ENCODE measurements around the gene AKR7A2. TPM values are rescaled to one million over a fixed set of nuclear protein-coding genes. Genes with fewer than 3 reads are reported as not detected.

Gene AKR7A2
- polyA plus RNA-seq, 1 donor (not counting 4 experiments of a cell fraction or from before 2014, with no cell fraction given): 21.4 TPM

- no peak overlapping the region for H2AFZ ChIP-seq (ENCODE audit: control insufficient read depth, low read length)
- FAIRE-seq (no peak), DNase-seq (ENCODE audit: low read depth, low spot score) (no peak)
- TF ChIP-seq, protein P1, sequence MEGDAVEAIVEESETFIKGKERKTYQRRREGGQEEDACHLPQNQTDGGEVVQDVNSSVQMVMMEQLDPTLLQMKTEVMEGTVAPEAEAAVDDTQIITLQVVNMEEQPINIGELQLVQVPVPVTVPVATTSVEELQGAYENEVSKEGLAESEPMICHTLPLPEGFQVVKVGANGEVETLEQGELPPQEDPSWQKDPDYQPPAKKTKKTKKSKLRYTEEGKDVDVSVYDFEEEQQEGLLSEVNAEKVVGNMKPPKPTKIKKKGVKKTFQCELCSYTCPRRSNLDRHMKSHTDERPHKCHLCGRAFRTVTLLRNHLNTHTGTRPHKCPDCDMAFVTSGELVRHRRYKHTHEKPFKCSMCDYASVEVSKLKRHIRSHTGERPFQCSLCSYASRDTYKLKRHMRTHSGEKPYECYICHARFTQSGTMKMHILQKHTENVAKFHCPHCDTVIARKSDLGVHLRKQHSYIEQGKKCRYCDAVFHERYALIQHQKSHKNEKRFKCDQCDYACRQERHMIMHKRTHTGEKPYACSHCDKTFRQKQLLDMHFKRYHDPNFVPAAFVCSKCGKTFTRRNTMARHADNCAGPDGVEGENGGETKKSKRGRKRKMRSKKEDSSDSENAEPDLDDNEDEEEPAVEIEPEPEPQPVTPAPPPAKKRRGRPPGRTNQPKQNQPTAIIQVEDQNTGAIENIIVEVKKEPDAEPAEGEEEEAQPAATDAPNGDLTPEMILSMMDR (optimal IDR thresholded peaks at IDR 0.05 in 1 of 3, IDR thresholded peaks at IDR 0.05 in 1 of 3, conservative IDR thresholded peaks at IDR 0.05 in 1 of 3; ENCODE audit: extremely low read depth in 1 of 3, insufficient read depth in 2 of 3, low read length in 3 of 3): no peak
- TF ChIP-seq EZH2 (IDR thresholded peaks at IDR 0.05; ENCODE audit: low read length): no peak
- peaks cover 4% of the 10 kb centered on the region for H4K20me1 ChIP-seq (ENCODE audit: control insufficient read depth, extremely low read depth, insufficient read depth, low read length)
- H3K9ac ChIP-seq (ENCODE audit: control insufficient read depth, extremely low read depth, insufficient read depth, low read length): no peak overlapping the region
- H3K9me1 ChIP-seq (ENCODE audit: control insufficient read depth, extremely low read depth, insufficient read depth, low read length): no peaks in the 10 kb centered on the region
- H3K9me3 ChIP-seq (ENCODE audit: control insufficient read depth, low read depth, low read length): no peaks in the 10 kb centered on the region
- dilution Hi-C loops (cut with MboI; ENCODE audit: extremely low pct_ligation_motif_present, low sequenced_read_pairs): no loop called here
- H3K4me3 ChIP-seq (ENCODE audit: control insufficient read depth in 2 of 3, extremely low read depth in 1 of 3, insufficient read depth in 2 of 3, low read depth in 1 of 3, low read length in 3 of 3): no peak overlapping the region
- H3K27me3 ChIP-seq (ENCODE audit: control insufficient read depth, extremely low read depth, insufficient read depth, low read length): no peaks in the 10 kb centered on the region
- peaks cover 2% of the 10 kb centered on the region for H3K4me1 ChIP-seq (ENCODE audit: control insufficient read depth, extremely low read depth, insufficient read depth, low read length)
- H3K79me2 ChIP-seq (ENCODE audit: control insufficient read depth, insufficient read depth, low read length): no peaks in the 10 kb centered on the region
- no peak overlapping the region for H3K27ac ChIP-seq (ENCODE audit: control insufficient read depth, insufficient read depth, low read length)
- H3K4me2 ChIP-seq (ENCODE audit: control insufficient read depth, extremely low read depth, insufficient read depth, low read depth, low read length): no peak overlapping the region
- peaks cover 30 to 38% of the 10 kb centered on the region in 2 experiments for H3K36me3 ChIP-seq (ENCODE audit: control insufficient read depth in 2 of 2, extremely low read depth in 1 of 2, insufficient read depth in 2 of 2, low read length in 2 of 2)
Measured at GRCh38 chr1:19342894-19343616, 31.1 kb upstream of the AKR7A2 start.

- no peak for DNase-seq (ENCODE audit: low read depth, low spot score)
- Histone ChIP-seq H3K9ac (ENCODE audit: control insufficient read depth, extremely low read depth, insufficient read depth, low read length) (no peak overlapping the region), H2AFZ (ENCODE audit: control insufficient read depth, low read length) (no peak overlapping the region), H3K79me2 (ENCODE audit: control insufficient read depth, insufficient read depth, low read length) (no peaks in the 10 kb centered on the region), H3K4me3 (ENCODE audit: control insufficient read depth in 2 of 3, extremely low read depth in 1 of 3, insufficient read depth in 2 of 3, low read depth in 1 of 3, low read length in 3 of 3) (no peak overlapping the region), H4K20me1 (ENCODE audit: control insufficient read depth, extremely low read depth, insufficient read depth, low read length) (peaks cover 4% of the 10 kb centered on the region), H3K4me2 (ENCODE audit: control insufficient read depth, extremely low read depth, insufficient read depth, low read depth, low read length) (no peak overlapping the region), H3K27ac (ENCODE audit: control insufficient read depth, insufficient read depth, low read length) (no peak overlapping the region), H3K9me3 (ENCODE audit: control insufficient read depth, low read depth, low read length) (no peaks in the 10 kb centered on the region), H3K36me3 (ENCODE audit: control insufficient read depth in 2 of 2, extremely low read depth in 1 of 2, insufficient read depth in 2 of 2, low read length in 2 of 2) (peaks cover 30 to 37% of the 10 kb centered on the region in 2 experiments), H3K27me3 (ENCODE audit: control insufficient read depth, extremely low read depth, insufficient read depth, low read length) (no peaks in the 10 kb centered on the region), H3K4me1 (ENCODE audit: control insufficient read depth, extremely low read depth, insufficient read depth, low read length) (peaks cover 2% of the 10 kb centered on the region), H3K9me1 (ENCODE audit: control insufficient read depth, extremely low read depth, insufficient read depth, low read length) (no peaks in the 10 kb centered on the region)
- TF ChIP-seq, protein P1 (optimal IDR thresholded peaks at IDR 0.05 in 1 of 3, IDR thresholded peaks at IDR 0.05 in 1 of 3, conservative IDR thresholded peaks at IDR 0.05 in 1 of 3; ENCODE audit: extremely low read depth in 1 of 3, insufficient read depth in 2 of 3, low read length in 3 of 3): no peak
- TF ChIP-seq EZH2 (IDR thresholded peaks at IDR 0.05; ENCODE audit: low read length): no peak
- no peak for FAIRE-seq
- dilution Hi-C loops (cut with MboI; ENCODE audit: extremely low pct_ligation_motif_present, low sequenced_read_pairs): no loop called here
Measured at GRCh38 chr1:19342062-19342750, 30.3 kb upstream of the AKR7A2 start.
